ENCODE data around the gene SMG6.
"Not testable (repeated sequence)": the region's sequence is repeated elsewhere in the genome, so short reads cannot be mapped to it uniquely, and the experiment has no call there.

Gene SMG6

GRCh38 chr17:2259769-2260536 lies 43.6 kb downstream of the SMG6 start:
- no peak for DNase-seq

DNA sequence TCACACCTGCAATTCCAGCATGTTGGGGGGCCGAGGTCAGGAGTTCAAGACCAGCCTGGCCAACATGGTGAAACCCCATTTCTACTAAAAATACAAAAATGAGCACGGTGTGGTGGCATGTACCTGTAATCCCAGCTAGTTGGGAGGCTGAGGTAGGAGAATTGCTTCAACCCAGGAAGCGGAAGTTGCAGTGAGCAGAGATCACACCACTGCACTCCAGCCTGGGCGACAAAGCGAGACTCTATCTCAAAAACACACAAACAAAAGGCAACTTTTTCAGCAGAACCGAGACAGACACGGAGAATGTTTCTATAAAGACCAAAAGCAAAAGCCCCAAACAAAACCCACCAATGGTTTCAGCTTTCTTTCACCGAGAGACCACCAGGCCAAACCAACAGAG lies 44.8 kb downstream of the SMG6 start:
- not testable (repeated sequence) for DNase-seq

DNA sequence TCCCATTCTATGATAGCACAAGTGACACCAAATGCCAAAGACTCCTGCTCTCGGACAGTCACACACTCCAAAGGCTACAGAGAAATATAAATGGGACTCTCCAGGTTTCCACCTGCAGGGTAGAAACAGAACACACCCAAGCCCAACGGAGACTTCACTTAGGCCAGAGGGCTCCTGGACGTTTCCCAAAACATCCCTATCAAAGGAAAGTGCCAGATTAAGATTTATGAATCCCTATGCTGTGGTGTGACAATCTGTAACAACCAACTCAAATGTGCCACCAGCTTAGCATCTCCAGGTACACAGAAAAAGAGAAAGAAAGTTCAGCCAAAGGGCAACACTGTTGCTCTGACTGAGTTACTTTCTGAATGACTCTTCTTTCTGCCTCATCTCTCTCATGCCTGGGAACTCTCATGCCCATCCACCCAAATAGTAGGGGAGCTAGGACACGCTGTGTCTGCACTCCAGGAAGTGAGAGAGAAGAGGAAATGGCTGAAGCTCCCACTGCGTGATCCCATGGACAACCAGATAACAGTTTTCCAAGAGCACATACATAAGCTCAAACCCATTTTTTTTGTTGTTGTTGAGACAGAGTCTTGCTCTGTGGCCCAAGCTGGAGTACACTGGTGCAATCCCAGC lies 49.7 kb downstream of the SMG6 start:
- DNase-seq: no peak

GRCh38 chr17:2253362-2253761 lies 50.2 kb downstream of the SMG6 start:
- no peak for DNase-seq

DNA sequence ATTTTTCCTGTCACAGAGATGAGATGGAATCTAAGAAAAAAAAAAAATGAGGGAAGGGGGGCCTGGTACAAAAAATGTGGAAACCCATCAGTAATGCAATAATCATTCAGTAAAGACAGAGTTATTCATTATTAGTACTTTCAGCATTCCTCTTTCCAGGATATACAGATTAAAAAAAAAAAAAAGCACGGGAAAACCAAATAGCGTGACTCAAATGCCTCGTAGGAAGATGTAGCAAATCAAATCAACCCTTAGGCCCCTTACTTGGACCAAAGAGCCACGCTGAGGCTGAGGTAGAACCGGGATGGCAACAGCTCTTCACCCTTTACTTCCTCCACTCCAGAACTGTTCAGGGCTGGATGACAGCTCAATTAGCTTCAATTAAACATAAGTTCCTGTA lies 52.5 kb downstream of the SMG6 start:
- no peak for DNase-seq

GRCh38 chr17:2250140-2251095 lies 53.2 kb downstream of the SMG6 start:
- DNase-seq: no peak

GRCh38 chr17:2247005-2247404 lies 56.6 kb downstream of the SMG6 start:
- DNase-seq: no peak

- DNase-seq: peak; percentile 81 to 91 (median 88)
Measured at GRCh38 chr17:2244545-2245525, 58.8 kb downstream of the SMG6 start.

DNA sequence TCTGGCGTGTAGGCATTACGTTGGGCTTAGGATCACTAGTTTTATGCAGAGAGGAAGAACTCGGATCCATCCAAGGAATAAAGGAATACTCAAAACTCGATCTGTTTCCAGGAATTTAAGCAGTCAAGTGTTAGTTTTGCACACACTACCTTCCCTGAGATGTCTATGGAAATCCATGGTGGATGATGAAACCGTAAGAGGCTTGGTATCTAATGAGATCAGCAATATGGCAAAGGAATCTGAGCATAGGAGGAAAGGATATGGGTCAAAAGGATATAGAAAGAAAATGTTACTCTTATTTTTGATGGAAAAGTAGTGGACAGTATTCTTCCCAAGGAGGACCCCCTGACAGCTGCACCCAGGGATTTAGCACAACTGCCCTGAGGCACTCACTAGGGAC lies 59.6 kb downstream of the SMG6 start:
- no peak for DNase-seq

DNA sequence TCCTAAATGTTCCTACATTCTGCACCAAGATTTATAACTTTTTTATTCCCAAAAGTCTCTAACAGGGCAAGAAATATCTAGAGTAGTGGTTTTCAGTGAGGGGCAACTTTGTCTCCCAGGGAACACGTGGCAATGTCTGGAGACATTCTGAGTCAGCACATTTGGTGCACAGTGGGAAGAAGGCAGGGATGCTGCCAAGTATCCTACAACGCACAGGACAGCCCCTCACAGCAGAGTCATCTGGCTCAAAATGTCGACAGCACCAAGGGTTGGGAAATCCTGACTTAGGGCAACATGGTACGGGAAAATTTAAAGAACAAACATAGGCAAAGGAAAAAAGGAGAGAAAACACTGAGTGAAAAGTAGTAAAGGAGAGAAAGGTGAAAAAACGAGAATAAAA lies 61.8 kb downstream of the SMG6 start:
- no peak for DNase-seq

- no peak for DNase-seq
Measured at GRCh38 chr17:2240541-2240940, 63.0 kb downstream of the SMG6 start.

DNA sequence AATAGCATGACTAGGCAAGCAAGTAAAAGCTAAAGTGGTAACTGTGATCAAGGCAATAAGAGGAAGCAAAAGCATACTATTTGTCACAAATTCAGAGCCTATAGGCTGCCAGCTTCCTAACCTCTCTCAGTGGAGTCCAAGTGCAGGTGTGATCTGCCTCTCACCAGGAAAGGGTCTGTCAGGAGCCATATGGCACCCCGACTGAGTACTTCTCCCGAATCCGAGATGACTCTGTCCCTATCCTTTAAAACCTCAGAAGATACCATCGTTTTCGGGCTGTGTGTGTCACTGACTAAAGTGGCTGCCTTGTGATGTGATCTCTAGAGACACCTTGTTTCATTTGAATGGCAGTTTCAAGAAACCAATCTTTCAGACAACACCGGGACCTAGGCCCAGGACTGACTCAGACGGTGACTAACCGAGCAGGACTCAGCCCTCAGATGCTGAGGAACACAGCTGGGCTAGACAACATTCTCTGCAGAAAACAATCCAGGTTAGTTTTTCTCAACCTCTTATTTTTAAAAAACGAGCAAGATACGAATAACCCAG lies 63.6 kb downstream of the SMG6 start:
- no peak for DNase-seq

DNA sequence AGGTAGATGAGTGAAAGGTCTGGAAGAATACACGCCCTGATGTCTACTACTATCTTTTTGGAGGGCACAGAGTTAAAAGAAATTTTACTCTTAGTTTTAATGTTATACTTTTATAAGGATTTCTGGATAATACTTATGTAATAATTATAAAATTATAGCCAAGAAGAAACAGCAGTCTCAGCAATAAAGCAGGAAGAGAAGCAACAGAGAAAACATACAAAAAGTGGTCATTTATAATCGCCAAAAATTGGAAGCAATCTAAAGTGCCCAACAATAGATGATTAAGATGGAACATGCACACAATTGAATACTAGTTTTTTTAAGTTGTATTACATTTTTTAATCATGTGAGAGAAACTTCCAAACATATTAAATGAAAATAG lies 64.4 kb downstream of the SMG6 start:
- no peak for DNase-seq

DNA sequence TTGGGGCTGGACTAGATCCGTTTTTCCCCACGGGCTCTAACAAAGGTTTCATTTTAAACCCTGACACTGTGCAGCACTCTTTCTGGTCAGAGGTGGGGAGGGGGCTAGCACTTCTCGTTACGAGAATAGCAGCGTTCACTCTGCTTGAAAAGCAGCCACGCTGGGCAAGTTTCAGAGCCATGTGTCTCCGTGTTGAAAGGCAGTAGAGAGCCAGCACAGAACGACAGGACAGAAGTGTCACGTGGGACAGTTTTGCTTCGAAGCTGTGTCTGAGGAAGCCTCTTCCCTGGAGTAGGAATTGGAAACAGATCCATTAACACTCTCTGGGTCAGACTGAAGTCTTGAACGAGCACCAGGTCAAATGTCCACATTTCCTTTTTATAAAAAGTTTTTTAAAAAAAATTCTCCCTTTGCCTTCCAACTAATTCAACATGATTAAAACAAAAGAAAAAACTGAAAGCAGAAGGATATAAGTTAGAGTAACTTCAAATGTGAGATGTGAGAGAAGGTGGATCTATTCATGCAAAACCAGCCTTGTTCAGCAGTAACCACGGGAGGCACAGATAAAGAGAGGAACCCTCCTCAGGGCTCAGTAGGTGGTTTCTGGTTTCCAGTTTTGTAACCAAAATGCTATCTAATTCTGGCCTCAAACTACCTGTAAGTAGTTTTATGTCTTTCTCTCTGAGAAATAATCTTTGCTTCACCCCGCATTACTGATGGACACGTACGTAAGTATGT lies 65.0 kb downstream of the SMG6 start:
- no peak for DNase-seq

- no peak for DNase-seq
Measured at GRCh38 chr17:2237950-2238349, 65.6 kb downstream of the SMG6 start.

GRCh38 chr17:2237521-2237921 lies 66.1 kb downstream of the SMG6 start:
- no peak for DNase-seq

DNA sequence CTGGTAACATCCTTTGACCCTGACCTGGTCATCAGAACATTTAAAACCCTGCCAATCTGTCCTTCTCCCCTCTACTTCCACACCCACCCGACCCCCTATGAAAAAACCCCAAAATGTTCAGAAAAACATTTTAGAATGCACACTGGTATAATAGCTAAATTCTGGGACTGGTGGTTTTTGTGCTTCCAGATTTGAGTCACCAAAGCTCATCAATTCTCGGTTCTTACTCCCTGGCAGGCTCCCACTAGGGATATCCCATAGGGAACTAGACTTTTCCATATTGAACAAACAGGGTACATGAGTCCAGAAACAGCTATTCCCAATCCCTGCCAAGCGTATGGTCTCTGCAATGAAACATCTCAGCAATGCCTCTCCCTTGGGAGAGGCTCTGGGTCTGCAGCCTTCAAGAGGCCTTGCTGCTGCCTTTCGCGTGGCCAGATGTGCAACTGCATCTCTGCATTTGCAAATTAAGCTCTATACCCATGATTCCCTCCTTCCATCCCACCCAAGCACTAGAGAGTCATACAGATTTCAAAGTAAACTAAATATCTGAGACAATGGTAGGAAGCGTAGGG lies 67.7 kb downstream of the SMG6 start:
- no peak for DNase-seq

DNA sequence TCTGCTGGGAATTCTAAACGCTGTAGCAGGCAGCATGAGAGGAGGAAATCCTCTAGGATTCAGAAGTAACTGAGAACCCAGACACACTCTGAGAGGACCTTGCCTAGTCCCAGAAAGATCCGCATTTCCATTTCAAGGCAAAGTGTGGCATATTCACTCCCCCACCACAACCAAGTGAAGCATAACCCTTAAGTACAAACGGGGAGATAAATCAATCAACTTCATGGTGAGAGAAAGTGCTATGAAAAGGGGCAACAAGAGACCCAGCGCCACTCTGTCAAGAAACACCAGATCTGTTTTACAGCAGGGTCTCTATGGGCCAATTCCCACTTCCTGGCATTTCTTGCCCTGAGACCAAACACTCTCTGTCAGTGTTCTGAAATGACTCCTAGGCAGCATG lies 68.3 kb downstream of the SMG6 start:
- DNase-seq: no peak

DNA sequence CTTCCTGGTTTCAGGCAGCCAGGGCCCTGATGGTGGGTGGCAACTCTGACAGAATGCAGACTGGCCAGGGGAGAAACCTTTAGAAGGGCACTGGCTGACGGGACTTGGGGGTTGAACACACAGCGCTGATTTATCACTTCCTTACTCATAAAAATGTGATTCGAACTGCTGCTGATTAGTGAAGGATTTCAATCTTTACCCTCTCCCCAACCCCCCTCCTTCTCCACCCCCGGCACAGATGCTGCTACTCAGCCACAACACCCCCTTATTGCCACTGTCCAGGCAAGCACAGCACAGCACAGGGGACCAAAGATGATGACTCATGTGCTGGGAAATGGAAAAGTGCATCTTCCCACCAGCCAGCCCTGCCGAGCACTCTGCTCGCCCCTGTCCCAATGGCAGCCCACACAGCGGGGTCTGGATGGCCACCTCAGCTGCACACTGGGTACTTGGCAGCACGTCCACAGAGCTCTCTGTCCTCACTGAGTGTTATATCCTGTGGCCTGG lies 70.1 kb downstream of the SMG6 start:
- peak in 2 of 3 donors; percentile 29 for DNase-seq

GRCh38 chr17:2232244-2232638 lies 71.3 kb downstream of the SMG6 start:
- no peak for DNase-seq

DNA sequence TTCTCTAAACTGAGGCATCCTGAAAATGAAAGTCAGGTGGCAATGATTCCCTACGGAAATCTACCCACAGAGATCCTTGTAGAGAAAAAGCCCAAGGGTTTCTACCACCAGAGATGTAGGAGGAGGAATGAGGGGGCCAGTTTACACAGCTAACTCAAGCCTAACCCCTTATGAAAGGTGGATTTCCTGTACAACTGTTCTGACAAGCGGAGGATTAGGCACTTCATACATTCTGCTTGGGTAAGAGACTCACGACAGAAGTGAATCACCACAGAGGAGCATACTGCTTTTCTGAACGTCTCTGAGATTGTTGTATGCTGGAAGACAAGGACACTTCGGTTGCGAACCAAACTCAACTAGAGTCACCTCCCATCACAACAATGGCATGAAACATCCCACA lies 72.7 kb downstream of the SMG6 start:
- DNase-seq: no peak

Data from suppressor macrophage treated with lipopolysaccharide for 1 hour (primary cell).